NOMO-1 treated with DMSO at 0.1 percent for 48 hours (cell line): ENCODE data around the gene RINL.
"Not testable (repeated sequence)": the region's sequence is repeated elsewhere in the genome, so short reads cannot be mapped to it uniquely, and the experiment has no call there.

ENCODE experiments used
- DNase-seq: peaks from one replicate; lab custom pipeline; 2025; ENCODE audit not compliant: unreplicated experiment; lab: John Stamatoyannopoulos, UW

RINL gene

GRCh38 chr19:38905620-38906019, 27.5 kb upstream of the RINL start:
- DNase-seq: no peak

GRCh38 chr19:38904581-38905539, 26.8 kb upstream of the RINL start:
- DNase-seq: no peak

- DNase-seq: no peak
These were observed 23.6 kb upstream of the RINL start for GRCh38 chr19:38901683-38902082.

- DNase-seq: no peak
These were observed 22.7 kb upstream of the RINL start for GRCh38 chr19:38900743-38901190.

- DNase-seq: no peak
These were observed 22.1 kb upstream of the RINL start for GRCh38 chr19:38900202-38900629.

GRCh38 chr19:38899447-38900201, 21.5 kb upstream of the RINL start, which contains the start of the genes NFKBIB and SIRT2:
TSS of gene NFKBIB (plus strand) at chr19:38899969. CDS start at chr19:38900033, 64 bp downstream.
TSS of gene SIRT2 (minus strand) at chr19:38899618. CDS start at chr19:38899521, 97 bp downstream.
- DNase-seq: peak; percentile 100

- no peak for DNase-seq
These were observed 20.8 kb upstream of the RINL start for GRCh38 chr19:38898788-38899446.

GRCh38 chr19:38894968-38895367, 16.9 kb upstream of the RINL start:
- DNase-seq: no peak

GRCh38 chr19:38893341-38893771, 15.3 kb upstream of the RINL start:
- DNase-seq: no peak

- DNase-seq: no peak
These were observed 14.8 kb upstream of the RINL start for GRCh38 chr19:38892841-38893240.

- no peak for DNase-seq
These were observed 13.7 kb upstream of the RINL start for GRCh38 chr19:38891771-38892170.

- DNase-seq: no peak
These were observed 12.6 kb upstream of the RINL start for GRCh38 chr19:38890686-38891085.

GRCh38 chr19:38889803-38890202, 11.7 kb upstream of the RINL start:
- no peak for DNase-seq

GRCh38 chr19:38888876-38889275, 10.8 kb upstream of the RINL start:
- DNase-seq: no peak

- not testable (repeated sequence) for DNase-seq
These were observed 6.6 kb upstream of the RINL start for GRCh38 chr19:38884691-38885090.

GRCh38 chr19:38883286-38883685, 5.2 kb upstream of the RINL start:
- DNase-seq: no peak

GRCh38 chr19:38880882-38881609, 3.0 kb upstream of the RINL start:
- DNase-seq: no peak

GRCh38 chr19:38880076-38880881, 2.2 kb upstream of the RINL start:
- no peak for DNase-seq

- DNase-seq: no peak
These were observed 1.3 kb upstream of the RINL start for GRCh38 chr19:38879400-38879751.
